ENCODE results near the gene UBALD2.
"Not testable (repeated sequence)": the region's sequence is repeated elsewhere in the genome, so short reads cannot be mapped to it uniquely, and the experiment has no call there.

Gene UBALD2

DNA sequence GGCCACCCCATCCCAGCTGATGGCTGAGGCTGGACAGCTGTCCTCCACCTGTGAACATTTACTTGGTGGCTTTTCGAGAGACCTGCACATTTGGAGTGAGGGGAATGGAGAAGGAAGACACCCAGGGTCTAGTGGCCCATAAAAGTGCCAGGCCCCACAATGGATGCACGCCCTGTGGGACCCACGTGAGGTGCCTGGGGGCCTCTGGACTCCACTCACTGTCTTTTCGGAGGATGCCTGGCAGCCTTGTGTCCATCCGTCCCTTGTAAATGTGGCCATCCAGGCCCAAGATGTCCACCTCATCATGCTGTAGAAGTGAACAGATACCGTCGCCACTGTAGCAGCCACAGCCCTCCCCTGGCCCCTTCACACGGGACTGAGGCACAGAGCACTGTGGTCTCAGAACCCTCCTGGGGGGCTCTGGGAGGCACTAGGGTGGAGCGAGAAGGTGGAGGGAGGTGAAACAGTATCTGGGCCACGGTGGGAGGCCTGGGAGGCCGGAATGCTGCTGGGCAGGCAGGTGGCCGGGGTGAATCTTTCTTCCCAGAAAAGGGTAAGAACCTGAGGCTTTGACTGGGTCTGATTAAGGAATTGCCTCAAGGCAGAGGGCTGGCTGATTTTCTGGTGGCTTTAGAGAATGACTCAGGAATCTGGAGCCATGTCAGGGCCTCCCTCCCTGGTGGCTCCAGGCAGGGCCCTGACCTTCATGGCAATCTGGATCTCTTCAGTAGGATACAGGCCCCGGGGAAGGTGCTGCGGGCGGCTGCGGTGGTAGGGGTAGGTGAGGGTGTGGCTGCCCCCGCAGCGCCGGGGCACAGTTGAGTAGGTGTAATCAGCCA lies 11.5 kb downstream of the UBALD2 start:
- in situ Hi-C loops (cut with HindIII; ENCODE audit: low sequenced_read_pairs) = no loop called here

DNA sequence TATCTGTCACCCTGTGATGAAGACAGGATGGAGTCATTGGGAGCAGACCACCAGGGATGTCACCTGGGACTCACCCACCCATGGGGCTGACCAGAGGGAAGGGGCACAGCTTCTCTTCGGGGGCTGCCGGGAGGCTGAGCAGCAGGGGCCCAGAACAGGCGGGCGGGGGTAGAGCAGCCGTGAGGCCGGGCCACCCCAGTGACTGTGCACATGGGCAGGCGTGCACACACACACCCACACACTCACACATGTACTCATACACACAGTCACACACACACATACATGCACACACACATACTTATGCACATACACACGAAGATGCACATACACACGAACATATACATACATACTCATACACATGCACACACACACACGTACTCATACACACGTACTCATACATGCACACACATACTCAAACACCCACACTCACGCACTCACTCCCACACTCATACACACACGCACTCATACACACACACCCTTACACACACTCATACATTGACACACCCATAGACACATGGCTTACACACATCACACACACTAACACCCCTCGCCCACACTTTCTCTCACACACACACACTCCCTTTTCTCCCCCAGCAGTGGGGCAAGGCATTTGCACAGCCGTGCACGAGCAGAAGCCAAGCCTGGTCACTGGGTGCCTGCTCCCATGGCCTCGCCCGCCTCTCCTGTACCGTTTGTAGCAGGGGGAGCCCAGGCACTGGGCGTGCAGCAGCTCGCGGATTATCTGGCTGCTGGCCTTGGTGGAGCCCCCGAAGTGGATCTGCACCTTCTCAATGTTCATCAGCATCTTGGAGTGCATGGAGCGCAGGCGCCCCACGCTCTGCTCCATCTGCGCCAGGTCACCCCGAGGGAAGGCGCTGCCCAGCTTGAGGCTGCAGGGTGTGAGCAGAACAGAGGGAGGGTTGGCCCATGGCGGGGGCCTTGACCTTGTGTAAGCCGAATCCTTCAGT lies 12.4 kb downstream of the UBALD2 start:
- in situ Hi-C loops (cut with HindIII; ENCODE audit: low sequenced_read_pairs) = no loop called here

DNA sequence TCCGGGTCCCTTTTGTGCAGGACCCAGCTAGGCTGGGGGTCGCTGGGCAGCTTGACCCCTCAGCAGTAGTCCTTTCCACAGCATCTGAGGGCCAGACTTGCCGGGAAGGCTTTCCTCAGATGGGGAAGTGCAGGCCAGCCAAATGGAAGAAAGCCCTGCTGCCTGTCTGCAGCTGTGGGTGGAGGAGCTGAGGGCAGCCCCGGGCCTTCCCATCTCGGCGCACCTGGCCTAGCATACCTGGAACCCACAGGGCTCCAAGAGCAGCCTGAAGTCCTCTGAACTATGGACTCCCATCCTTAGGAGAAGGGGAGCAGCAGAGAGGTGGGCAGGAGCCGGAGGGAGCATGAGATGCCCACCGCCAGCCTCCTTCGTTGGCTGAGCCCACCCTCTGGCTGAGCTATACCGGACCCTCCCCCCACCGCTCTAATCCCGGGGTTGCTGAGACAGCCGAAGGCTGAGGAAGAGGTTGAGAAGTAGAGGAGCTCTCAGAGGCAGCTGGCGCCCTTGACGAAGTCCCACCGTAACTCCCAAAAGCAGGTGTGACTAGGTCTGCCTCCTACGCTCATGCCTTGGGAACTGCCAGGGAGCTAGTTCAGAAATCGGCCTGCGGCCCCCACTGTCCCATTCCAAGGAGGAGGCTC lies 13.2 kb downstream of the UBALD2 start:
- in situ Hi-C loops (cut with HindIII; ENCODE audit: low sequenced_read_pairs) = no loop called here

DNA sequence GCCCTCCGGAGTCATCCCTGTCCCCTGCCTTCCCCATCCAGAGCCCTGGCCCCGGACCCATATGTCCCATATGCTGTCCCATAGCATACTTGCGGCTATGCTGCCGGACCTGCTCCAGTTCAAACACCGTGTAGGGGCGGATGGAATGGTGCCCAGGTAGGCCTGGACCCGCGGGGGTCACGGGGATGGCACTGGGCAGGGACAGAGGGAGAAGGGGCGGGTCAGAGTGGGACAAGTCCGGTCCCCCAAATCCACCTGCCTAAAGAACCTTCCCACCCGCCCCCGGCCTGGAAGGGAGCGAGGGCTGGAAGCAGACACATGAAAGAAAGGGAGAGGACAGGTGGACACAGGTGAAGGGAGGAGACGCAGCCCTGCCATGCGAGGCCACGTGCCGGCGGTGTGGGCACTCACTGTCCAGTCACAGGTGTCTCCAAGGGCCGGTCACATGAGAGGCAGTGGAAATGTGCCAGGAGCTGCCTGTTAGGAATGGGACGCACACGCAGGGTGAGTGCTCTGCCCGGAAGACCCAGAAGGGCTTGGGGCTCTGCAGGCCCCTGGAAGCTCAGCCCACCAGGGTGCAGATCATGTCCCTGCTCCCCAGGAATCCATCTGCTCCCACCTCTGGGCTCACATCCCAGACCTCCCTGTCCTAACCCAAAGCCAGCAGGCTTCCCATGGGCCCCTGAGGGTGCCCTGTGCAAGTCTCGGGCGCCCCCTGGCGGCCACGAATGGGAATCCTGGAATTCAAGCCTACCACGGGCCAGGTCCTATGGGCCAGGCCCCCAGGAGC lies 14.0 kb downstream of the UBALD2 start:
- in situ Hi-C loops (cut with HindIII; ENCODE audit: low sequenced_read_pairs) = no loop called here

DNA sequence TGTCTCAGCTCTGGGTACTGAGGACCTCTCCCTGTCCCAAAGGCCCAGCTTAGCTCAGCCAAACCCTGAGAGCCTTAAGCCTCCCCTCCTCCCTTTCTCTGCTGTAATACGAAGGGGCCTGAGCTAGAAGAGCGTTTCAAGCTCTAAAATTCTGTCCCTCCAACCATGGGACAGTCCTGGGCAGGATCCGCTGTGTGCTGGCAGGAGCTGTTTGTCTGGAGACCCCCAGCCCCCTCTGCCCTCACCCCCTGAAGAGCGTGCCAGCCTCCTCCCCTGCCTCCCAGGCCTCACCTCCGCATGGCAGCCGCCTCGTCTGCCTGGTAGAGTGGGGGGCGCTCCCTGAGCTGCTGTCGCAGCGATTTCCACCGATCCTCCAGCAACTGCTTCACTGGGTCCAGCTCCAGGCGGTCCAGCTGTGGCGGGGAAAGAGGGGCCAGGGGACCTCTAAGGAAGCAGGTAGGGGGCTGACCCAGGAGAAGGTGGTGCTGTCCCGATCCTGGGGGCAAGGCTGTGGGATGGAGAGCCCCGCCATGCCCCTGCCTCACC lies 14.7 kb downstream of the UBALD2 start:
- in situ Hi-C loops (cut with HindIII; ENCODE audit: low sequenced_read_pairs) = no loop called here

DNA sequence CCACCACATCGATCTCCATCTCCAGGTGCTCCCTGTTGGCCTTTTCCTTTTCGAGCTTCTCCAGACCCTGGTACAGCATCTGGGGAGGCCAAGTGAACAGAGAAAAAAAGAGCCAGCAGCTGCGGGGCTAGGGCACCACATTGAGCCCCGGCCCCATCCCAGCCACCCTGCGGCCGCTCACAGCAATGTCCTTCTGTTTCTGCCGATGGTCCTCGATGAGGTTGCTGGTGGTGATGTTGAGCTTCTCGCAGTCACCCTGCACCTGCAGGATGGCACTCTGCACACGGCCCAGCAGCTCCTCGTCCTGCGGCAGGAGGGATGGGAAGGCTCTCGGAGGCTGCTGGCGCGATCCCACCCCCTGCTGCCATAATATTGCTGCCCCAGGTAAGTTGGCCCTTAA lies 15.5 kb downstream of the UBALD2 start:
- in situ Hi-C loops (cut with HindIII; ENCODE audit: low sequenced_read_pairs) = no loop called here

DNA sequence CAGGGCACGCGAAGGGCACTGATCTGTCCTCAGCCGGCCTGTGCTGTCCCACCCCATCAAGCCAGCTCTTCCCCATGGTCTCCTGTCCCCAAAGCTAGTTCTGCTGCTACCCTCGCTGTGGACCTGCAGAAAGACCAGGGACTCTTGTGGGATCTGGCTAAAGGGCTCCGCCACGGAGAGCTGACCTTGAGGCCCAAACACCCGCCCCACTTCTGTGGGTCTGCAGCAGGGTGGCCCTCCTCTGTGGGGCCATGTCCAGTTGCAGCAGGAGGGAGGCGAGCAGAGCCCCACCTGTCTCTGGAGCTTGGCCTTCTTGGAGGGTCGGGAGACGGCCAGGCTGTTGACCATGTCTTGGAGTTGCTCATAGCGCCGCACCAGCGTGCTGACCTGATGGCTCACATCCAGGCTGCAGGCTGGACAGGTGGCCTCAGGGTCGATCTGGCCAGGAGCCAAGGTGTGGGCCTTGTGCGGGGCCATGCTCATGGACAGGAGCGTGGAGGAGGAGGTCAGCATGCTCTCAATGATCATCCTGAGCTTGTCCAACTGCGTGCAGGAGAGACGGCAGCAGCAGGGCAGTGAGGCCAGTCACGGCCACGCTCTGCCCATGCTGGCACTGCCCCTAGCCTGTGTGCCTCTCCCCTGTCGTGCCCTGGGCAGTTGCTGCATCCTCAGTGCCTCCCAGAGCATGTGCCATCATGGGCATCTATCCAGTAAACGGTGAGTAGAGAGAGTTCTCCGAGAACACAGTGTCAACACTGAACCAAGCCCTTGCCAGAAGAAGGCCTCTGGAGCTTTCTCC lies 16.6 kb downstream of the UBALD2 start:
- in situ Hi-C loops (cut with HindIII; ENCODE audit: low sequenced_read_pairs) = no loop called here

DNA sequence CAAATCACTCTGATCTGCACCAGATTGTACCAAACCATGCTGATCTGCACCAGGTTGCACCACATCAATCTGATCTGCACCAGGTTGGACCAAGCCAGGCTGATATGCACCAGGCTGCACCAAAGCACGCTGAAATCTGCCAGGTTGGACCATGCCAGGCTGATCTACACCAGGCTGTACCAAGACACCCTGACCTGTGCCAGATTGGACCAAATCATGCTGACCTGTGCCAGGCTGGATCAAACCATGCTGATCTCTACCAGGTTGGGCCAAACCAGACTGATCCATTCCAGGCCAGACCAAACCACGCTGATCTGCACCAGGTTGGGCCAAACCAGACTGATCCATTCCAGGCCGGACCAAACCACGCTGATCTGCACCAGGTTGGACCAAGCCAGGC lies 27.4 kb downstream of the UBALD2 start:
- in situ Hi-C loops (cut with HindIII; ENCODE audit: low sequenced_read_pairs) = no loop called here

DNA sequence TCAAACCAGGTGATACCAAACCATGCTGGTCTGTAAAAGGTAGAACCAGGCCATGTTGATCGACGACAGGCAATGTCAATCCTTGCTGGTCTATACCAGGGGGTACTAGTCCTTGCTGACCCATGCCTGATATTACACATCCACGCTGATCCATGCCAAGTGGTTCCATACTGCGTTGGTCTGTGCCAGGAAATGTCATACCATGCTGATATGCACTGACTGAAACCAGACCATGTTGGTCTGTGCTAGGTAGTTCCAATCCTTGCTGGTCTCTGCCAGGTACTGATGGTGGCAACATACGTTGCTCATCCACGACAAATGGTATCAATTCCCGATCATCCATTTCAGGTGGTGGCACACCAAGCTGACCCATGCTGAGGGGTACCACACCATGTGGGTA lies 28.0 kb downstream of the UBALD2 start:
- in situ Hi-C loops (cut with HindIII; ENCODE audit: low sequenced_read_pairs) = no loop called here

DNA sequence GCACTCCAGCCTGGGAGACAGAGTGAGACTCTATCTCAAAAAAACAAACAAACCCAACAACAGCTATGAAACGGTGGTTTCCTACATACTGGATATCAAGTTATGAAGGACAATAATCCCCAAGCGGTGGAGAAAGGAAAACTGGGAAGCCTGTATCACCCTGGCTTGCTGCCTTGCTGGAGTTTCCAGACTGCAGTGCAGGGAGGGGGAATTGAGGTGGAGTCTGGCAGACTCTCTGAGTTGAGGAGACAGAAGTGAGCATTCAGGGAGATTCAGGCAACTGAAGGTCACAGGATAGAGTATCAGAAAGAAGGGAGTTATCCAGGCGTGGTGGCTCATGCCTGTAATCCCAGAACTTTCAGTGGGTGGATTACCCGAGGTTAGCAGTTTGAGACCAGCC lies 31.0 kb downstream of the UBALD2 start:
- in situ Hi-C loops (cut with HindIII; ENCODE audit: low sequenced_read_pairs) = no loop called here

DNA sequence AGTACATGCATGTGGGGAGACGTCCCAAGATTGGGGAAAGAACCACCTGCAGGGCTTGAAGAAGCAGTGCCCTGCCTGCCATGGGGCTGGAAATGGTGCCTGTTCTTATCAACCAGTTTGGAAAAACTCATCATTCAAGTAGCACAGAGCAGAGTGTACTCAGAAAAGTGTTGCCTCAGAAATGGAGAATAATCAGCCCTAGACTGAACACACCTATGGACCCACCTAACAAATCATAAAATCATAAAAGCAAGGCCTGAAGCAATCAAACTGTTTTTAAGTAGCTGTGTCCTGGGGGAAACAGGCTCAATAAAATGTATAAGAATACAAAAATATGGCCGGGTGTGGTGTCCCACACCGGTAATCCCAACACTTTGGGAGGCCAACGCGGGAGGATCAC lies 31.7 kb downstream of the UBALD2 start:
- in situ Hi-C loops (cut with HindIII; ENCODE audit: low sequenced_read_pairs) = no loop called here

DNA sequence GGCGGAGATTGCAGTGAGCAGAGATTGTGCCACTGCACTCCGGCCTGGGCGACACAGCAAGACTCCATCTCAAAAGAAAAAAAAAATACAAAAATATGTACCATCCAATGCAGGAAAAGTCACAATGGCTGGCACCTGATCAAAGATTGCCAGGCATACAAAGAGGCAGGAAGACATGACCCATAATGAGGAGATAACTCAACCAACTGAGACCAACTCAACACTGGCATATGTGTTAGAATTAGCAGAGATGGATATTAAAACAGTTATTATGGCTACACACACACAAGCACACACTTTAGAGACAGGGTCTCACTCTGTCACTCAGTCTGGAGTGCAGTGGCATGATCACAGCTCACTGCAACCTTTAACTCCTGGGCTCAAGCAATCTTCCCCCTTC lies 32.3 kb downstream of the UBALD2 start:
- in situ Hi-C loops (cut with HindIII; ENCODE audit: low sequenced_read_pairs) = no loop called here

DNA sequence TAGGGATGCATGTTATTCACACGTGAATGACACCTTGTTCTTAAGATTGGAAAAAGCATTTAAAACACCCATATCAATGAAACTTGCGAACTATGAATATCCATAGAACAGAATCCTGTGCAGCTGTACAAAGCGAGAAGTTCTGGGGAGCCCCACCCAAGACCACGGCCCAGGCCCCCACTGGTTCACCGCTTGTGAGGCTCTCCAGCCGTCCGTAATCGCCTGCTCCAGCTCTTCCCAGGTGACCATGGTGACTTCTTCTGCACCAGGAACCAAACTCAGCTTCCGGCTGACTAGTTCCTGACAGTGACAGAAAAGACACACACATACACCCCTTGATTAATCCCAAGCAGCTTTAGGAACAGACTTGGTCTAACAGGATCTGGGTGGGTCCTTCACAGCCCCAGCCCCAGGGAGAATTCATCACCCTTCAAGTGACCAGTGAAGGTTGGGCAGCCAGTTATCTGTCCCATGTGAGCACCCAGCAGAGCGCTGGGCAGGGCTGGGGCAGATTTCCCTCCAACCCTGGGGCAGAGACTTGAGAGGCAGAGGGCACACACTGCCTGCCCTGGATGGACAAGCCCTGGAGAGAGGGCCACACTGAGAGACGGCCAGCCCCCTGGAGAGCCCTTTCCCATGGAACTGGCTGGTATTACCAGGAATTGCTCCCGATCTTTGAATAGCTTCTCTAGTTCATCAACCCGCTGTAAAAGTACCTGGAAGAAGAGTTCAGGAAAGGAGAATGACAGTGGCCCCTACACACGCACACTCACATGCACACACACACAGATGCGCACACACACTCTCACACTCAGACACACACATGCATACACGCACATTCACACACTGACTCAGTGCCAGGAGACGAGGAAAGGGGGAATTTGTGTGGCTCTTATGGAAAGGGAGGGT lies 39.3 kb downstream of the UBALD2 start:
- in situ Hi-C loops (cut with HindIII; ENCODE audit: low sequenced_read_pairs) = no loop called here

DNA sequence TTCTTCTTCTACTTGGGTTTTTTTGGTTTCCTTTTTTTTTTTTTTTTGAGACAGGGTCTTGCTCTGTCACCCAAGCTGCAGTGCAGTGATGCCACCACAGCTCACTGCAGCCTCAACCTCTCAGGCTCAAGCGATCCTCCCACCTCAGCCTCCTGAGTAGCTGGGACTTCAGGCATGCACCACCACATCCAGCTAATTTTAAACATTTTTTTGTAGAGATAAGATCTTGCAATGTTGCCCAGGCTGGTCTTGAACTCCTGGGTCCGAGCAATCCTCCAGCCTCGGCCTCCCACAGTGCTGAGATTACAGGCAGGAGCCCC lies 39.9 kb downstream of the UBALD2 start:
- in situ Hi-C loops (cut with HindIII; ENCODE audit: low sequenced_read_pairs) = not testable (repeated sequence)

DNA sequence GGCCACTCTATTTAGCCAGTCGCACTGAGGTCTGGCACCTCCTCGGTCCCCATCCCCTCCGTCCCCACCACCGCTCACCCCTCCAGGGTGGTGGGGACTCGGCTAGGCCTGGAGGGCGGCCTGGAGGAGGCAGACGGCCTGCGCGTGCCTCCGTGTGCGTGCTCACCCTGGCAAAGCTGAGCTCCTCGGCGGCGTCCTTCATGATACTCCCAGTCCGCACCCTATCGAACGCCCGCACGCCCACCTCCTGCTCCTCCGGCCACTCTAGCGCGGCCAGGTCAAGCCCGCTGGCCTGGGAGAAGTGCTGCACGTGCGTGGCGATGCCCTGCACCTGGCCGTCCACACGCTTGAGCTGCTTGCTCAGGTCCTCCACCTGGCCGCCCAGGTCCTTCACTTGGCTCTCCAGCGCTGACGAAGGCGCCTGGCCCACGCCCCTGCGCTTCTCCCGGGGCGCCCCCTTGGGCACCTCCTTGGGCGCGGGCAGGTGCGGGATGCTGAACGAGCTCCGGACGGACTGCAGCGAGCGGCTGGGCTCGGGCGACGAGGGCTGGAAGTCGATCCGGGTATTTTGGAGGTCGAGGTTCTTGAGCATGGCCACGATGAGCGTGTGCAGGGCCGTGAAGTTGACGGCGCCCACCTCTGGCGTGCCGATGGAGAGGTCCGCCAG lies 42.3 kb downstream of the UBALD2 start:
- in situ Hi-C loops (cut with HindIII; ENCODE audit: low sequenced_read_pairs) = no loop called here

DNA sequence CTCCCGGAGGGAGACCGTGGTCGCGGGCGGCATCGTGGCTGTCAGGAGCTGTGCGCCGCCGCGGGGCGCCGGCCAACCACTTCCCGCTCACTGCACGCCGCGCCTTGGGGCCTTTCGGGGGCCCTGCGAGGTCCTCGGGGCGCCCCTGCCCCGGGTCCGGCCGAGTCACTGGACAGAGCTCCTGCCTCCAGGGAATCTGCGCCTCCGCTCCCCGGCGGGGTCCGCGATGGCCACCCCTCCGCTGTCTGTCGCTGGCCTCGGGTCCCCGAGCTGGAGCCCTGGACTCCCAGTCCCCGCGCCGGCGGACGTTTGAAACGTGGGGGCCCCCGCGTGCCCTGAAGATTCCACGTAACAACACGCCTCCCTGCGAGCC lies 42.8 kb downstream of the UBALD2 start, which contains the start of gene QRICH2:
QRICH2 (minus strand) TSS at position 311 of the 373 bp plus-strand sequence; CDS start at position 33, 278 bp downstream.
- in situ Hi-C loops (cut with HindIII; ENCODE audit: low sequenced_read_pairs) = no loop called here

DNA sequence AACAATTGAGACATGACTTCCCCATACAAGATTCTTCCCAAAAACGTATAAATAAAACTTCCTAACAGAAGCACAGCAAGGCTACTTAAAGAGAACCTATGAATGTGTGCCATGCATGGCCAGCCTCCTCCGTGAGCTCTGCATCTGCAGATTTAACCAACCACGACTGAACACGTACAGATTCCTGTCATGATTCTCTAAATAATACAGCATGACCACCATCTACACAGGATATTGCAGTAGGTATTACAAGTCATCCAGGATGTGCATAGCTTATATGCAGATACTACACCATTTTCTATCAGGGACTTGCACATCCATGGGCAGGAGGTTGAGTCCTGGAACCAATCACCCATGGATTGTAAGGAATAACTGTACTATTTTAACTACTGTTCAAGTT lies 44.3 kb downstream of the UBALD2 start:
- in situ Hi-C loops (cut with HindIII; ENCODE audit: low sequenced_read_pairs) = no loop called here

DNA sequence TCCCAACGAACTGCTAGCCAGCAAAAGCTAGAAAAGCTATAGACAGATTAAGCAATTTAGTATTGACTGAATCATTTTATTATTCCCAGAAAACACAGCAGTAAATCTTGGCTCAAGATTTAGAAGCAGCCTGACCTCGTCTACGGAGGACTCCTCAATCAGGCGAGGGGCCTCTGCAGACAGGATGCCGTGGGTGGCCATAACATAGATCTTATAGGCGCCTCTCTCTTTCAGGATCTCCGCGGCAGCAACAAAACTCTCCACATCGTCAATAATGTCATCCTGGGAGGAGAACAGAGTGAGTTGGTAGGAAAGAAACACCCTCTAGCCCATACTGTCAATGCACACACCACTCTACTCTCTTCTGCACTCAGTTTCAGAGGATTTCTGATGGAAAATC lies 47.6 kb downstream of the UBALD2 start:
- in situ Hi-C loops (cut with HindIII; ENCODE audit: low sequenced_read_pairs) = no loop called here

Measured in DLD1 (cell line).